Activated CD4-positive, alpha-beta memory T cell treated with anti-CD3 and anti-CD28 coated beads, Interleukin-2, amount 10 ng/mL, durations not matched to agents 7 days and 5 days (primary cell): Measurements from ENCODE around the gene SIRT4. TPM values are rescaled to one million over a fixed set of nuclear protein-coding genes. Genes with fewer than 3 reads are reported as not detected.

Experiments used
- total RNA-seq, 2 experiments: library from RNA; stranded (reverse); gene quantifications; one replicate each; pipeline ENCODE4 v1.2.3, GENCODE V29; 2021

Gene SIRT4
- total RNA-seq, 2 experiments from 2014 or later = 1.6 to 1.7 TPM

Other genes with a start within 250 kb of the SIRT4 start
- gene RAB35, start 185.6 kb upstream of the SIRT4 start, total RNA-seq = 10 to 100 TPM; 78.5 to 84.0 TPM
- gene GCN1, start 107.6 kb upstream of the SIRT4 start, total RNA-seq = 10 to 100 TPM; 86.0 to 94.3 TPM
- gene RPLP0, start 101.2 kb upstream of the SIRT4 start, total RNA-seq = 1,000 to 10,000 TPM; 1,823 to 1,853 TPM
- gene PXN, start 36.6 kb upstream of the SIRT4 start, total RNA-seq = 100 to 1,000 TPM; 271 to 274 TPM
- 1,000 to 10,000 TPM; 3,547 to 4,143 TPM for gene RNU4-2, start 10.4 kb upstream of the SIRT4 start, total RNA-seq
- 1,000 to 10,000 TPM; 1,910 to 2,156 TPM for gene RNU4-1, start 9.1 kb upstream of the SIRT4 start, total RNA-seq
- gene PLA2G1B, start 25.5 kb downstream of the SIRT4 start, total RNA-seq = not detected
- not detected for gene MSI1, start 66.8 kb downstream of the SIRT4 start, total RNA-seq
- gene COX6A1, start 135.8 kb downstream of the SIRT4 start, total RNA-seq = 100 to 1,000 TPM; 318 to 323 TPM
- gene TRIAP1, start 144.1 kb downstream of the SIRT4 start, total RNA-seq = 10 to 100 TPM; 20.6 to 21.6 TPM
- 10 to 100 TPM; 28.6 to 29.5 TPM for gene GATC, start 144.1 kb downstream of the SIRT4 start, total RNA-seq
- gene SRSF9, start 167.4 kb downstream of the SIRT4 start, total RNA-seq = 100 to 1,000 TPM; 175 to 180 TPM
- gene DYNLL1, start 193.8 kb downstream of the SIRT4 start, total RNA-seq = 100 to 1,000 TPM; 209 to 216 TPM
- gene COQ5, start 226.8 kb downstream of the SIRT4 start, total RNA-seq = 10 to 100 TPM; 30.3 to 30.8 TPM
- gene RNF10, start 232.0 kb downstream of the SIRT4 start, total RNA-seq = 100 to 1,000 TPM; 225 to 229 TPM